Naive thymus-derived CD8-positive, alpha-beta T cell (primary cell): ENCODE results near the gene HYDIN. TPM values are rescaled to one million over a fixed set of nuclear protein-coding genes. Genes with fewer than 3 reads are reported as not detected.
"Not testable (repeated sequence)": the region's sequence is repeated elsewhere in the genome, so short reads cannot be mapped to it uniquely, and the experiment has no call there.

ENCODE experiments used
- ATAC-seq, 2 donors: fragments of 150-1000 bp; cut with Tn5 transposase in 1 of 2; sonication (Bioruptor Pico), chemical (Tn5 transposase) in 1 of 2; 1 replicate in 1 of 2; 2 replicates in 1 of 2; pipeline ENCODE4 v1.10.0; 2021; ENCODE audit warnings: mild to moderate bottlenecking in 2 of 2, moderate library complexity in 2 of 2
- POLR2A ChIA-PET: fragments of 350-600 bp; sonication (Branson Sonifier 250); formaldehyde crosslinking; loops from one replicate; lab custom pipeline; 2021; ENCODE audit warnings: antibody characterized with exemption; lab: Charles Lee
- DNase-seq, 10 donors: peaks; one replicate each; pipeline versions ENCODE4 v3.0.0 to v3.0.0-alpha.2; 2020 to 2022
- H3K27ac Mint-ChIP-seq, 10 donors: one replicate each; pipeline ENCODE4 v1.8.0; 2020 to 2022; ENCODE audit warnings: mild to moderate bottlenecking in 10 of 10, mixed read lengths in 10 of 10, moderate library complexity in 4 of 10, inconsistent platforms in 1 of 10
- H3K27me3 Mint-ChIP-seq, 5 donors: one replicate each; pipeline ENCODE4 v1.8.0; 2021 to 2022; ENCODE audit warnings: mixed read lengths in 5 of 5
- H3K36me3 Mint-ChIP-seq, 3 donors: one replicate each; pipeline ENCODE4 v1.8.0; 2020 to 2022; ENCODE audit warnings: mixed read lengths in 3 of 3, mild to moderate bottlenecking in 2 of 3, inconsistent platforms in 1 of 3
- H3K4me1 Mint-ChIP-seq, 4 donors: one replicate each; pipeline ENCODE4 v1.8.0; 2021 to 2022; ENCODE audit warnings: mixed read lengths in 4 of 4
- H3K4me3 Mint-ChIP-seq, 10 donors: one replicate each; pipeline ENCODE4 v1.8.0; 2020 to 2022; ENCODE audit warnings: mild to moderate bottlenecking in 10 of 10, mixed read lengths in 10 of 10, moderate library complexity in 6 of 10, inconsistent platforms in 1 of 10
- H3K9me3 Mint-ChIP-seq, 9 donors: one replicate each; pipeline ENCODE4 v1.8.0; 2020 to 2022; ENCODE audit warnings: mixed read lengths in 9 of 9, mild to moderate bottlenecking in 3 of 9, inconsistent platforms in 1 of 9, moderate library complexity in 1 of 9
- polyA plus RNA-seq, 3 donors: library from polyadenylated mRNA; unstranded; fragments of 300-500 nt; fragmentation: Illumina TruSeq; gene quantifications; one replicate each; pipeline ENCODE4 v1.2.3, GENCODE V29; 2021
- total RNA-seq, 8 experiments: library from RNA in 2 of 8; stranded (reverse) in 2 of 8; gene quantifications; one replicate each; pipeline ENCODE4 v1.2.3 and lab custom pipeline; 2021 to 2026

HYDIN gene
- total and polyA plus RNA-seq, 5 experiments from 2014 or later, result not detected

DNA sequence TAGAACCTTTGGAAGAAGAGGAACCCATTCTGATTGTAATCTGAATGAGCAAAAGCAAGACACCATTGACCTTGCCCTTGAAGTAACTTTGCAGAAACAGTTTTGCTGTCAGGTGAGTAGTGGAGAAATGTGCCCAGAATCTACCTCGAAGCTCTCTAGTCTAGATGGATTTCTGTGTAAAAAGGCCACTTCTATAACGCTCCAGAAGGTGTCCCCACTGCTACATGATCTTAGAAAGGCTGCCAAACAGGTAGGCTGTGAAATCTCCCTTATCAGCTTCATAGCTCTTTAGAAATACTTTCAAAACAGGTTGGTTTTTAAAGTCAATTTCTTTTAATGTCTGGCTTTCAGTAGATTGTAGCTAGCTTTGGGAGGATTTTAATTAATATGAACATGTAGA is 230.8 kb downstream of the HYDIN start:
- H3K36me3 Mint-ChIP-seq, H3K9me3 Mint-ChIP-seq, ATAC-seq, H3K27me3 Mint-ChIP-seq, H3K4me1 Mint-ChIP-seq, H3K27ac Mint-ChIP-seq, POLR2A ChIA-PET, H3K4me3 Mint-ChIP-seq: not testable (repeated sequence)
- peak in 2 of 10 donors; percentile 1 to 8 for DNase-seq

DNA sequence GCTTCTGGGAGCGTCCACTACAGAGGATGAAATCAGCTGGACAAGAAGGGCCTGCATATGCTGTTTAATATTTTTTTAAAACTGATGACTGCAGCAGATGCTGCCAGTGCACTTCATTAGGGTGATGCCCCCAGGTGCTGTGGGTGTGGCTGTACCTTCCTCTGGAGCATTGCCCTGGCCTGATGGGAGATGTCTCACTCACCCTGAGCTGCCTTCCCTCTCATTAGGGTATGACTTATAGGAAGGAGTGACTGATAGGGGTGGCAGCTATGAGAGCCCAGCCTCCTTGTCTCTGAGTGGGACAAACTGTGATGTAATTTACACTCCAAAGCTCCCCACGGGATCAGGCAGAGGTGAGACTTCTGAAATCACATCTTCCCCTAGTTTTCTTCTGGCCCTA is 234.7 kb downstream of the HYDIN start:
- POLR2A ChIA-PET, H3K4me3 Mint-ChIP-seq, H3K27ac Mint-ChIP-seq, H3K4me1 Mint-ChIP-seq, H3K36me3 Mint-ChIP-seq, H3K27me3 Mint-ChIP-seq, DNase-seq, ATAC-seq, H3K9me3 Mint-ChIP-seq: not testable (repeated sequence)

DNA sequence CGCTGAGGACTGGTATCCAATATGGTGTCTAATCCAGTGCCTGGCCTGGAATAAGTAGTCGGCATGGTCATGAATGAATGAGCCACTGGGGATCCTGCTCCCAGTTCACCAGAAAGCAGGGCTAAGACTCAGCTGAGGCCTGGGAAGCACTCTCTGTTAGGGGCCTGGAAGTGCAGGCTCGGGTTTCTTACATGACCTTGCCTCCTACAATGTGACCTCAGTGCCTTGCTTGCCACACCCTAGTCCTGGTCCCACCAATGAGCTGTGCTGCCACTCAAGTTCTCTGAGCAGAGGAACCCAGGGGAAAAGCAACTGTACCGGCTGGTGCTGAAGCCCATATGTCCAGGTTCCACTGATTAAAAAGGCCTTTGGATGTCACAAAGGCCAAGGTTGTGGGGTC is 238.0 kb downstream of the HYDIN start:
- DNase-seq, H3K9me3 Mint-ChIP-seq, H3K4me1 Mint-ChIP-seq, H3K27me3 Mint-ChIP-seq, H3K4me3 Mint-ChIP-seq, H3K36me3 Mint-ChIP-seq, ATAC-seq, H3K27ac Mint-ChIP-seq, POLR2A ChIA-PET: not testable (repeated sequence)

DNA sequence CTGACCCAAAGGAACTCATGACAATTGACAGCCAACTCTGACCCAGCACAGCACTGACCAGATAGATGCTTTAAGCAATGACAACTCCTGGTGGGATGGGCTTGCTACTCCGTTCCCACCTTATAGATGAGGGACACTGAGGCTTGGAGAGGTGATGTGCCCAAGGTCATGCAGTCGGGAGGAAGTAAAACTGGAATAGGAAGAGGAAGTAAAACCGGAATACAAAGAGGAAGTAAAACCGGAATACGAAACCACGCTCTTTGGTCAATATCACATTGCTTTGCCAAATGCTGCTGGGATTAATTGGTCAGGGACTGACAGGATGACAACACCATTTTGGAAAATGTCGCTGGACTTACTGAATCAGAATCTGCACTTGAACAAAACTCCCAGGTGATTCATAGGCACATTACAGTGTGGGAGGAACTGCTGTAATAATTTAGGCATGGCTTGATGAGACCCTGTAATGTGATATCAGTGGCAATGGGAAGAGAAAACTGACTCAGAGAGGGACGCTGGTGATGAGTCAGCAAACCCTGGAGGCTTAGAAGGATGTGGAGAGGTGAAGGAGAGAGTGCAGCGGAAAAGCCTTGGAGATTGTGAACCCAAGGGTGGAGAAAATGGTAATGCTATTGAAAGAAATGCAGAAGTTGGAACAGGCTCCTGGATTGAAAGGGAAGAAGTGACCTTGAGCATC is 243.4 kb downstream of the HYDIN start:
- POLR2A ChIA-PET, H3K4me3 Mint-ChIP-seq, H3K9me3 Mint-ChIP-seq, H3K27ac Mint-ChIP-seq, H3K36me3 Mint-ChIP-seq, H3K27me3 Mint-ChIP-seq, H3K4me1 Mint-ChIP-seq, DNase-seq, ATAC-seq: not testable (repeated sequence)

DNA sequence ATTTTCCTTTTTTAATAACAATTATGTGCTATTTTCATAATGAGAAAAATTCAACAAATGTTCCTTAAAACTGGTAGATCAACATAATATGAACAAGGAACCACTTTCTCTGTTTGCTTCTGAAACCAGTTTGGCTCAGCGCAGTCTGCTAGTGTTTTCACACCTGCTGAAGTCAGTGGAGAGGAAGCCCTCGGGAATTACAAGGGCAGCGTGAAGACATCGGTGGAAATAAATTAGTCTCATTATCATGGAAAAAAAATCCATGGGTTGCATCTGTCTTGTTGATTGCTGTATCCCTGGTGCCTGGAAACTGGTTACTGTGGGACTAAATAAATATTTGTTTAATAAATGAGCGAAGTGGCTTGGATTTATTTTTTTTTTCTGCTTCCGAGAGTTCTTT is 245.8 kb downstream of the HYDIN start:
- DNase-seq, H3K9me3 Mint-ChIP-seq, H3K36me3 Mint-ChIP-seq, H3K27ac Mint-ChIP-seq, H3K4me3 Mint-ChIP-seq, ATAC-seq, POLR2A ChIA-PET, H3K4me1 Mint-ChIP-seq: not testable (repeated sequence)
- peaks cover 2 to 14% (median 2%) of the 10 kb centered on the region in 5 donors for H3K27me3 Mint-ChIP-seq

DNA sequence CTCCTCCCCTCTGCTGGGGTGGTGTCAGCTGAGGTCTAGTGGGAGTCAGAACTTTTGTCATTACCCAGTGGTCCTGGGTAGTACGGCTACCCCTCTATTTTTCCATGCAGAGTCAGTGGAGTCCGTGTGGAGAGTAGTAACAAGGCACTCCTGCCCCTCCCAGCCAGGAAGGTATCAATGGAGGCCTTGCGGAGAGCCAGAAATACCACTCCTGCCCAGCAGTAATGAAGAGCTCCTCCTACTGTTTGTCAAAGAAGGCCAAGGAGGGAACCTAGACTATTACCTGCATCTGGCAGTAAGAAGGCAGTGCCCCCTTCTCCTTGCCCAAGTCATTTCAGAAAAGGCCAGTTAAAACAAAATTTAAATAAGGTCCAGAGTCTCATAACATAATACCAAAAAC is 262.2 kb downstream of the HYDIN start:
- H3K36me3 Mint-ChIP-seq, H3K4me1 Mint-ChIP-seq, H3K27me3 Mint-ChIP-seq, POLR2A ChIA-PET, DNase-seq, ATAC-seq, H3K27ac Mint-ChIP-seq, H3K9me3 Mint-ChIP-seq, H3K4me3 Mint-ChIP-seq: not testable (repeated sequence)

DNA sequence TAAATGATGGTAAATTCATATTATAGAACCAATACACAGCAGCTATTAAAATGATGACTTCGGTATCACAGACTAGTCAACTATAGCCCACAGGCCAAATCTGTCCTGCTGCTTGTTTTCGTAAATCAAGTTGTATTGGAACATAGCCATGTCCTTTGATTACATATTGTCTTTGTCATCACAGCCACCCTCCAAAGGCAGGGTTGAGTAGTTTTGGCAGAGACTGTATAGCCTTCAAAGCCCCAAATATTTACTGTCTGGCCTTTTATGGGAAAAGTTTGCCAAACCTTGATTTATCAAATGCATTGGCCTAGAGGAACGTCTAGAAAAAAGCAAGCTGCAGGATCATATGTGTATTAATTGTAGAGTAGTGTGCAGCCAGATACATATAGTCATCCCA is 270.4 kb downstream of the HYDIN start:
- H3K4me1 Mint-ChIP-seq, H3K9me3 Mint-ChIP-seq, H3K36me3 Mint-ChIP-seq, POLR2A ChIA-PET, H3K27me3 Mint-ChIP-seq, ATAC-seq, H3K4me3 Mint-ChIP-seq, H3K27ac Mint-ChIP-seq, DNase-seq: not testable (repeated sequence)

DNA sequence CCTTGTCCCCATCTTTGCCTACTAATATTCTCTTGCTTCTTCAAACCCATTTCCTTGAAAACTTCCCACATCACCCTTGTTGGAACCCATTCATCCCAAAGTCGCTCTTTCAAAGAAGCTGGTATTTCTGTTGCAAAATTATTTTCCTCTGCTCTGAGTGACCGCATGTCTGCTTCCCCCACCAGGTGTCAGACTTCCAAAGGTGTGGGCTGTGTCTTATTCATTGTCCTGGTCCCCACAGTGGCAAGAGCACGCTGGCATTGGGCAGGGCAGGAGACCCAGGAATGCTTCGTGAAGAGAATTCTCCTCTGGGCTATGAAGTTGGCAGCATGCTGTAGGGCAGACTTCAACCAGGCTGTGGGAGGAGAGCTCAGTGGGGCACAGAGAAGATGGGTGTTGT is 275.6 kb downstream of the HYDIN start:
- H3K27ac Mint-ChIP-seq, H3K36me3 Mint-ChIP-seq, H3K4me3 Mint-ChIP-seq, H3K4me1 Mint-ChIP-seq, POLR2A ChIA-PET, ATAC-seq, DNase-seq: not testable (repeated sequence)
- Mint-ChIP-seq H3K9me3 (peaks cover 0 to 12% (median 0%) of the 10 kb centered on the region in 9 donors), H3K27me3 (peaks cover 1 to 13% (median 4%) of the 10 kb centered on the region in 5 donors)

DNA sequence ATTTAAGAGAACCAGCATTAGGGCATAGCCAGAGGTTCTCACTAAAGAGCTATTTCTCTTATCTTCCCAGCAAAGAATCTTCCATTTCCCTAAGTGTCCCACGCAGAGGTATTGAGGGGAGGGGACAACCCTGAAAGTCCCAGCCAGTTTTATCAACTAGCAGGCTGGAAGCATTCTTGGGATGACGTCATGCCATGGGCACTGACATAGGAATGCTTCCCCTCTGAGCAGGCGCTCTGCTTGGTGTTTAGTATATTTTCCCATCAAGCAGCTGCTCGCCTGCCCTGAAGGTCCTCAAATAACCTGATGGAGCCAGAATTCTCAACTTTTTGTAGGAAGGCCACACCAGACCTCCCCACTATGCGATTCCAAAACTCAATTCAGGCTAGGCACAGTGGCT is 276.7 kb downstream of the HYDIN start:
- H3K36me3 Mint-ChIP-seq, H3K4me1 Mint-ChIP-seq, H3K4me3 Mint-ChIP-seq, H3K27ac Mint-ChIP-seq, POLR2A ChIA-PET, DNase-seq, ATAC-seq: not testable (repeated sequence)
- Mint-ChIP-seq H3K27me3 (peaks cover 1 to 13% (median 4%) of the 10 kb centered on the region in 5 donors), H3K9me3 (peaks cover 0 to 12% (median 0%) of the 10 kb centered on the region in 9 donors)

DNA sequence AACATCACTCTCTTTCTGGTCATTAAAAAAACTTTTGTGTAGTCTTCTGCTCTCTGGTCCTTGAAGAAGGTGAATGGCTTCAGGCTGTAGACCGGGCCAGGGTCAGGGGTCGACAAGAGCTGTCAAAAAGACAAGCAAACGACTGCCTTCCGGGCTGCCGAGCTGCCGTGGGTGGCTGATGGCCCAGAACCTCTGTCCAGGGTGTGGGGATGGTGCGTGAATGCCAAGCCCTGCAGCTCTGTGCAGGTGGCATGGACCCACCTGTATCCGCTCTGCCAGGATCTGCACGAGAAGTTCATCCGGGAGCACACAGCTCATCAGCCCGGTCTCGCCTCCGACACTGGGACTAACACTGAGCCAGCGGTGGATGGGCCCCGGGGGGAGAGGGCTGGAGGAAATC is 287.0 kb downstream of the HYDIN start:
- not testable (repeated sequence) for H3K4me1 Mint-ChIP-seq, DNase-seq, ATAC-seq, H3K4me3 Mint-ChIP-seq, H3K27ac Mint-ChIP-seq, H3K36me3 Mint-ChIP-seq, H3K27me3 Mint-ChIP-seq, H3K9me3 Mint-ChIP-seq
- POLR2A ChIA-PET, result interaction anchor here (0.6 kb wide), 1 partner anchor 39 kb away, joined by 5 read pairs; no protein-coding TSS in a partner anchor

DNA sequence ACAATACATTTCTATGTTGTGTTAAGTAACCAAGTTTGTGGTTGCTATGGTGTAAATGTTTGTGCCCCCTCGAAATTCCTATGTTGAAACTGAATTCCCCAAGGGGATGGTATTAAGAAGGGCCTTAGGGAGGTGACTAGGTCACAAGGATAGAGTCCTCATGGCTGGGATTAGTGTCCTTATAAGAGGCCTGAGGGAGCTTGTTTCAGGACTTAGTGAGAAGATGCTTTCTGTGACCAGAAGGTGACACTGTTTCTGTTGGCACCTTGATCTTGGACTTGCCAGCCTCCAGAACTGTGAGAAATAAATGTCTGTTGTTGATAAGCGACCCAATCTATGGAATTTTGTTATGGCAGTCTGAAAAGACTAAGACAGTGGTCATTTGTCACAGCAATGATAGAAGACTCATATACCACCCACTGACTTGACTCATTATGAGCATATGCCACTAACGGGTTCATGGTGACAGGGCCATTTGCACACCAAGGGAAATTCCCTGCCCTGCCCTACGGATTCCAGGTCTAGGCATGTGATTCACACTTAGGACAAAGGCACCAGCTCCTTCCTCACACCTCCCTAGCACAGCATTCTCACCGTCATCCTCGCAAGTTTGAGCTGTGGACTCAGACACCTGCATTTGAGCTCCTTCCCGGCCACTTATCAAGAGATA is 290.7 kb downstream of the HYDIN start:
- POLR2A ChIA-PET, H3K4me3 Mint-ChIP-seq, H3K9me3 Mint-ChIP-seq: not testable (repeated sequence)

DNA sequence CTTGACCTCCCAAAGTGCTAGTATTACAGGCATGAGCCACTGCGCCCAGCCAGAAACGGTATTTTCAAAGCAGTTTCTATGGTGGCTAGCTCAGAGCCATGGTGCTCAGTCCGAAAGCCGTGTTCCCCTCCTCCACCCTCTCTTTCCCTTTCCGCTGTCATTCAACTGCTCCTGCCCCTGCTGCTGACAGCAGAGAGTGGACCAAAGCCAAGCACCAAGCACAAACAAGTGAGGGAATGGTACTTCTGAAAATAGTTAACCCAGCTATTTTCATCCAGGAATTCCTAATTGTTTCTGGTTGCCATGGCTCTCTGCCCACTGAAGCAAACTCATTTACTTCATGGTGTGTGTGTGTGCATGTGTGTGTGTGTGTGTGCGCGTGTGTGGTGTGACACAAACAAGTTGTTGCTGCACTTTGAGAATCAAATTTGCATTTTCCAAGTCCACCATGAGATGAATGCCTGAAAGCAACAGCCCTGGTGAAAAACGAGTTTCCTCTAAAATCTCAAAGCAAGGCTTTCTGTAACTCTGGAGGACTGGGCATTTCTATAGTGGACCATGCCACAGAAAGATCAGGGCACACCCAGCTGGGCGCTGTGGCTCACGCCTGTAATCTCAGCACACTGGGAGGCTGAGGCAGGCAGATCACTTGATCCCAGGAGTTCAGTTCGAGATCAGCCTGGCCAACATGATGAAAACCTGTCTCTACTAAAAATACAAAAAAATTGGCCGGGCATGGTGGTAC is 293.6 kb downstream of the HYDIN start:
- ATAC-seq, POLR2A ChIA-PET: not testable (repeated sequence)

More for the DNA sequence above, 290.7 kb downstream of the HYDIN start:
- H3K36me3 Mint-ChIP-seq, ATAC-seq, H3K27me3 Mint-ChIP-seq, H3K27ac Mint-ChIP-seq, H3K4me1 Mint-ChIP-seq, DNase-seq: not testable (repeated sequence)

DNA sequence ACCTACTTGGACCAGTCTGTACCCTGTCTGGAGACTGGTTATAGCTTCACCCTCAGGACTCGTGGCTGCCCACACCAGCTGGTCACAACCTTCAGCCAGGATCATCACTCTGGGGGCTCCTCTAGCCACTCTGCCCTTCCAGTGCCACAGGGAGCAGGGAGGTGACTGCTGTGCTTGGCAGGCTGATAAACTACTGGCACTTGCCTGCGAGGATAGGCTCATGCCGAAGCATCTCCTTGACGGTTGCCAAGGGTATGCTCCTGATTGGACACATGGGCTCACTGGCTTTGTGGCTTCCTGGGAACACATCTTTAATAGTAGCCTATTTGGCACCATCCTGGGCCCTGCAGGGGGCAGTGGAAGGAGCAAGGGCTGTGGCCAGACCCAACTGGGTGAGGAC is 295.2 kb downstream of the HYDIN start:
- DNase-seq, H3K9me3 Mint-ChIP-seq, H3K4me3 Mint-ChIP-seq, H3K27ac Mint-ChIP-seq, POLR2A ChIA-PET, H3K36me3 Mint-ChIP-seq, ATAC-seq, H3K4me1 Mint-ChIP-seq: not testable (repeated sequence)
- peaks cover 0 to 11% (median 1%) of the 10 kb centered on the region in 5 donors for H3K27me3 Mint-ChIP-seq

More for the DNA sequence above, 293.6 kb downstream of the HYDIN start:
- H3K27me3 Mint-ChIP-seq, result peaks cover 0 to 11% (median 2%) of the 10 kb centered on the region in 5 donors
- not testable (repeated sequence) for H3K27ac Mint-ChIP-seq, DNase-seq, H3K4me3 Mint-ChIP-seq, H3K9me3 Mint-ChIP-seq, H3K36me3 Mint-ChIP-seq, H3K4me1 Mint-ChIP-seq
